Measurements from ENCODE around the gene FKRP.
A peak's percentile ranks its signal among the peaks of the same experiment; 100 is the strongest.
"Not testable (repeated sequence)": the region's sequence is repeated elsewhere in the genome, so short reads cannot be mapped to it uniquely, and the experiment has no call there.

The FKRP gene

GRCh38 chr19:46759817-46760333 is 14.0 kb downstream of the FKRP start:
- DNase-seq, result no peak

- no peak for DNase-seq
Observed at GRCh38 chr19:46760363-46760762, 14.5 kb downstream of the FKRP start.

- not testable (repeated sequence) for DNase-seq
Observed at GRCh38 chr19:46760897-46761296, 15.0 kb downstream of the FKRP start.

- no peak for DNase-seq
Observed at GRCh38 chr19:46761418-46761831, 15.6 kb downstream of the FKRP start.

GRCh38 chr19:46762245-46762890 is 16.5 kb downstream of the FKRP start:
- DNase-seq, result no peak

- no peak for DNase-seq
Observed at GRCh38 chr19:46764817-46765291, 19.0 kb downstream of the FKRP start.

- peak; percentile 61 for DNase-seq
Observed at GRCh38 chr19:46766569-46767317, 20.9 kb downstream of the FKRP start.

- DNase-seq, result not testable (repeated sequence)
Observed at GRCh38 chr19:46768746-46769145, 22.9 kb downstream of the FKRP start.

GRCh38 chr19:46772170-46773017 is 26.5 kb downstream of the FKRP start:
- no peak for DNase-seq

GRCh38 chr19:46773018-46773399 is 27.2 kb downstream of the FKRP start:
- DNase-seq, result no peak

GRCh38 chr19:46775642-46776258 is 29.9 kb downstream of the FKRP start:
- no peak for DNase-seq

GRCh38 chr19:46776927-46777911 is 31.4 kb downstream of the FKRP start:
- no peak for DNase-seq

- DNase-seq, result not testable (repeated sequence)
Observed at GRCh38 chr19:46777956-46778645, 32.2 kb downstream of the FKRP start.

- no peak for DNase-seq
Observed at GRCh38 chr19:46782355-46783019, 36.6 kb downstream of the FKRP start.

GRCh38 chr19:46783670-46784069 is 37.8 kb downstream of the FKRP start:
- DNase-seq, result no peak

- peak; percentile 51 for DNase-seq
Observed at GRCh38 chr19:46784262-46785053, 38.6 kb downstream of the FKRP start.

- DNase-seq, result no peak
Observed at GRCh38 chr19:46785054-46785979, 39.5 kb downstream of the FKRP start.

- no peak for DNase-seq
Observed at GRCh38 chr19:46785980-46786235, 40.1 kb downstream of the FKRP start.
